NCI-H128 (cell line): ENCODE data around the gene ANO10.
"Not testable (repeated sequence)": the region's sequence is repeated elsewhere in the genome, so short reads cannot be mapped to it uniquely, and the experiment has no call there.

ENCODE experiments used
- DNase-seq: peaks from one replicate; lab custom pipeline; 2025; ENCODE audit not compliant: unreplicated experiment; lab: John Stamatoyannopoulos, UW

Gene ANO10

DNA sequence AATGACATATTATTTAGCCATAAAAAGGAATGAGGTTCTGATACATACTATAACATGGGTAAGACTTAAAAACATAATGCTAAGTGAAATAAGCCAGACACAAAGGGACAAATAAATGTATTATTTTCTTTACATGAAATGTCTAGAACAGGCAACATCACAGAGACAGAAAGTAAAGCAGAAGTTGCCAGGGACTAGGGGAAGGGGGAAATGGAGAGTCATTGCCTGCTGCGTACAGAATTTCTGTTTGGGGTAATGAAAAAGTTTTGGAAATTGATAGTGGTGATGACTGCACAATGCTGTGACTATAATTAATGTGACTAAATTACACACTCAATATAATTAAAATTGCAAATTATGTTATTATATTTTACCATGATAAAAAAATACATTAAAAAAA, 99.9 kb downstream of the ANO10 start:
- no peak for DNase-seq

DNA sequence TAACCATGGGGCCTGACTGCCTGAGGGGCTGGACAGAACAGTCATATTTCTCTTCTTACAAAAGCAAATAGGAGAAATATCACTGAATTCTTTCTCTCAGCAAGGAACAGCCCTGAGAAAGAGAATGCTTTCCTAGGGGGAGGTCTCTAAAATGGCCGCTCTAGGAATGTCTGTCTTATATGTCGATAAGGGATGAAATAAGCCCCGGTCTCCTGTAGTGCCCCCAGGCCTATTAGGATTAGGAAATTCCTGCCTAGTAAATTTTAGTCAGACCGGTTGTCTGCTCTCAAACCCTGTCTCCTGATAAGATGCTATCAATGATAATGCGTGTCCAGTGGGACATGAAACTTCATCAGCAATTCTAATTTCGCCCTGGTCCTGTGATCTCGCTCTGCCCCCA, 103.3 kb downstream of the ANO10 start:
- not testable (repeated sequence) for DNase-seq

DNA sequence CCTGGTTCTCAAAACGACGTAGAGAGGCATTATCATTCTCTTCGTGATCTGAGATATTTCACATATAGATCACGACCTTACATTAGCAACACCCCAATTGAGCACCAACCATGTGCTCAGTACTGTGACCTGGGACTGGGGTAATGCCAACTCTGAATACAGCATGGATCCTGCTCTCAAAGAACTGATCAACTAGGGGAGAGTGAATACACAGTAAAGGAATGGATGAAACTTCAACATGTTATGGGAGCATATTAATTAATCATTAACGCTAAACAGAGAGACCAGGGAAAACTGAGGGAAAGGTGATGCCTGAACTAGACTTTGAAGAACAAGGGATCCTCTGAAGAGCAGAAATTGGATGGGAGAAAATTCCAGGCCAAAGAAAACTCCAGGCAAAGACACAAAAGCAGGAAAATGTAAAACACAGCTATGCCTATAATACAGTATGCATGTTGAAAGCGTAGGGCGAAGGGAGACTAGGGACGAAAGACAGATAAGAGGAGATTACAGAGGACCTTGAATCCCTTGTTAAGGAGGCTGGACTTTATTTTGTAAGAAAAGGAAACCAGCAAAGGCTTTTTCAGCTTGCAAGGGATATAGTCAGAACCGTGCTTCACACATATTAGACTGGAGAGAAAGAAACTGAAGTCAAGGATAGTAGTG, 105.7 kb downstream of the ANO10 start:
- DNase-seq, result no peak

DNA sequence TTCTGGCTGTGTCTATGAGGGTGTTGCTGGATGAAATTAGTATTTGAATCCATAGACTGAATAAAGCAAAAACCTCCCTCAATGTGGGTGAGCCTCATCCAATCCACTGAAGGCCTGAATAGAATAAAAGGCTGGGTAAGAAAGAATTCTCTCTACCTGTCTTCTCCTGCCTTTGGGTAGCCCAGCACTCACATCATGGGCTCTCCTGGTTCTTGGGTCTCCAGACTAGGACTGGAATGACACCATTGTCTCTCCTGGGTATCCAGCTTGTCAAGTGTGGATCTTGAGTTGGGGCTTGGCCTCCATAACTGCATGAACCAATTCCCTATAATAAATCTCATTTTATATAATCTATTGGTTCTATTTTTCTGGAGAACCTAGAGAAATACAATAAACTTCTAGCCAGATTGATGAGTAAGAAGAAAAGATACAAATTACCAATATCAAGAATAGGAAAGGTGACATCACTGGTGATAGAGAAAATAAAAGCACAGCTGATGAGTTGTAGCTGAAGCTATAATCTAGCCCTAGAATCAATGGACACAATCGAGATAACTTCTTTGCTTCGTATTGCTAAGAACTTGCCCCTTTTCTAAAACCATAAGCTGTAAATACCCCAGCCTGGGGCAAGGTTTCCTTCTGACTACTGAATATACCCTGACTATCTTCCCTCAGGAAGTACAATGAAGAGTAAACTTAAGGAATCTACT, 106.4 kb downstream of the ANO10 start:
- DNase-seq, result no peak

DNA sequence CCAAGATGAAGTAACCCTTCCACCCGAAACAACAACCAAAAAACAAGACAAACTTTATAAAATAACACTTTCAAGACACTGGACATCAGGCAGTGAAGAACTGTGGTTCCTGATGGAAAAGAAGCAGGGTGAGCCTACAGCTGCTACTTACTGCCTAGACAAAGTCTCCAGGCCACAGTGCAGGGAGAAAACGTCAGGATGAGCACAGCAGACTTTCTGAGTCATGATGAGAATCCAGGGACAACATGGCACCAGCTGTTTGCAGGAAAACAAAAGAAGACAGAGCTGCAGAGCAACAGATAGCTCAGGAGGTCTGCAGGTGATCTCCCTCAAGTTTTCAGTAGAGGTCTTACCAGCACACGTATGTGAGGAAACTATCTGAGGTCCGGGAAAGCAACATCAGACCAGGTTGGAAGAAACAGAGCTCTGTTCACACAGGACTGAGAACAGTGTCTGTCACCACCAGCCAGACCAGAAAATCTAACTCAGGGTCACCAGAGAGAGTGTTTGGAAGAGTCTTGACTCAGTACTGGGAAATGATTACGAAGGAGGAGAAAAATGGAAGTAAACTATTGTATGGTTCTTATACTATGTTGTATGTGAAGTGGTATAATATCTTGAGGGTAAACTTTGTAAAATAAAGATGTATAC, 108.9 kb downstream of the ANO10 start:
- DNase-seq, result no peak

DNA sequence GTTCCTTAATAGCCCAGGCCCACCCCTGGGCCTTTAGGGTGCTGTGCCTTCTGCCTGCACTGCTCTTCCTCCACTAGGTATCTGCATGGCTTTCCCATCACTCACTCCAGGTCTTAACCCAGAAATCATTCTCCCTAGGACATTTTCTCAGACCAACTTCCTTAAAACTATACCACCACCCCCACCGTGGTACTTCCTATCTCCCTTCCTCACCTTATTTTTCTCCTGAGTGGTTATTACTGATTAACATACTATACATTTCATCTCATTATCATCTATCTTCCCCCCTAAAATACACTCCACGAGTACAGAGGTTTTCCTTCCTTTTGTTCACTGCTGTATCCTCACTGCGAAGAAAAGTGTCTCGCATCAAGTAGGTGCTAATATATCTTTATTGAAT, 115.2 kb downstream of the ANO10 start:
- DNase-seq, result no peak

DNA sequence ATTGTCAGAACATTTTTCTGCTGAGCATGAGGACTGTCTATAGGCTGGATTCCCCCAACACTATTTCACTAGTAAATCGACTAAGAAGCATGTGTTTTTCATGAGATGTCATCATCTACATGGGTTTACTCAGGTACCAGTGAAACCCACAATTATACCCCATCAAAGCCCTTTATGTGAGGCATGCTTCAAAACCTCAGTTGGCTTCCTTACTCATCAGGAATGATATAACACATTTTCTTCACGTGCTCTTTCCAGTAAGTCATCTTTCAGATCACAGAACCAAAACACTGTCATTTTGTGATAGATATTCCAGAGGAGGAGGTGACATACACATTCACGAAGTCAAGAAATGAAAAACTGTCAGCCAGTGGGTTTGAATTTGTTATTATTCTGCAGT, 116.5 kb downstream of the ANO10 start:
- DNase-seq, result no peak

DNA sequence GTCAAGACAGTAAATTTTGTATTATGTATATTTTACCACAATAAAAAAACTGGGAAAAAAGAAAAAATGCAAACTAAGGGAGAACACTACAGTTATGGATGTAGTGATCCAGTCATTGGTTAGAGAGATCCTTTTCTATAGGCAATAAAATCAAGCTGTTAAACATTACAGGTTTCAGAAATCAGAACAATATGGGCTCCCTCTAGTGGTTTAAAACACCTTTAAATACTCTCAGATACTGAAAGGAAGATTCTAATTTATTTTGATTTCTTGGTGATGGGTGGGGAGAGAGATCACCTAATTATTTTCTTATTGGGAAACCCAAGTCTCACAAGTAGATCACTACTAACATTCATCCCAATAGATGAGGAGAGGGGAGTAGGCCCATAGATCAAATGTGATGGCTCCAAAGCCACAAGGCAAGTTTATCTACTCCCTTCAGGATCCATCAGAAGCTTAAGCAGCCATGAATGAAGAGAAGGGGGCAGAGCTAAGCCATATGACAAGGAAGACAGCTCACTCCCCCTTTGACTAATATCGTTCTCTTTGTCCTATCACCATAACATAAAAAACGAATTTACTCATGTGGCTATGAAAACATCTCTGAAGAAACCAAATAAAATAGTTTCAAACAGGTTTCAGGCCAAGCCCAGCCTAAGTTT, 118.6 kb downstream of the ANO10 start:
- DNase-seq, result no peak

DNA sequence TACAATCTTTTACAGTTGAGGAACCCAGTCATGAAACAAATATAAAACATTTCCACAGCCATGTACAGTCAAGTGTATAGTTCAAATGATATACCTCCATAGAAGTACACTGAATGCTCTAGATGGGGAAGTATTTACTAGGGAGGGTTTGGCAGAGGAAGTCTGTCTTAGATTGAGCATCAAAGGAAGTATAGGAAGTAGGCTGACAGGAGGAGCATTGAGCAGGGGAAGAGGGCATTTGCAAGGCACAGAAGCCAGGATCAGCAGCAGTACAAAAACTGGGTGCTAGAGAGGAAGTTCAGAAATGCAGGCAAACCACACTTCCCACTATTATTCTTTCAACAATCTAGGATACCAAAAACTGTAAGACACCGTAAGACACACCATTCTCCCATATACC, 122.6 kb downstream of the ANO10 start:
- DNase-seq, result no peak

DNA sequence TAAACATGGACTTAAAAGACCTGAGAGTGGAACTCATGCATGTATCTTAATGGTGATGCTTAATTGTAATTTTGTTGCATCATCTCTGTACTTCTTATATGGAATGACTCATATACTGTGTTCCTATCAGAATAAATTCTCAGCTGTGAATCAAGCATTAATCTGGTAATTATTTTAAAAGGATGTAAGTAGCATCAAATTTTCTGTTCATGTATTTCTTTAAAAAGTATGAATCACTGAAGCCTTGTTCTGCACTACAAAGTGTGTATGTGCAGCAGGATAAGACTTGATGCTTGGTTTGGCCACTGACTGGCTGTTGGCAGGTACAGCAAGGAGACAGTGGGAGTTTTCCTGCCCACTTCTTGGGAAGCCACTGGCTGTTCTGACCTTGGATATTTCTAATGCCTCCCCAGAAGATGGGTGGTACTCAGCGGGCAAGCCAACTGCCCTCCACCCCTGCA, 123.9 kb downstream of the ANO10 start:
- no peak for DNase-seq

DNA sequence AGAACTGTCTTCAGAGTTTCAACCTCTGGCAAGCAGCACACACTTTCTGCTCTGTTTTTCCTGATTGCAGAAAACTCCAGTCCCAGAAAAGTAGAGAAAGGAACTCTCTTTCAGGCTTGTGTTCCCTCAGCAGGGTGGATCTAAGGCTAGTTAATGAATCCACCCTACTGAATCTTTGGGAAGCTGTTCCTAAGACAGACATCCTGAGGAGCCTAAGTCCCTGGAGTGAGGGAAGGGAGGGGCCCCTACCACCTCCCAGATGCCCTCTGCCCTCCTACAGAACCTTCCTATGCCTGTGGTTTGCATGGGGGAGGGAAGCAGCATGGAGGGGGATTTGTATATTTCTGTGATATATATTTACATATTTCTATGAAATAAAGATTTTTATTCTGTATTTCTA, 124.4 kb downstream of the ANO10 start:
- no peak for DNase-seq

DNA sequence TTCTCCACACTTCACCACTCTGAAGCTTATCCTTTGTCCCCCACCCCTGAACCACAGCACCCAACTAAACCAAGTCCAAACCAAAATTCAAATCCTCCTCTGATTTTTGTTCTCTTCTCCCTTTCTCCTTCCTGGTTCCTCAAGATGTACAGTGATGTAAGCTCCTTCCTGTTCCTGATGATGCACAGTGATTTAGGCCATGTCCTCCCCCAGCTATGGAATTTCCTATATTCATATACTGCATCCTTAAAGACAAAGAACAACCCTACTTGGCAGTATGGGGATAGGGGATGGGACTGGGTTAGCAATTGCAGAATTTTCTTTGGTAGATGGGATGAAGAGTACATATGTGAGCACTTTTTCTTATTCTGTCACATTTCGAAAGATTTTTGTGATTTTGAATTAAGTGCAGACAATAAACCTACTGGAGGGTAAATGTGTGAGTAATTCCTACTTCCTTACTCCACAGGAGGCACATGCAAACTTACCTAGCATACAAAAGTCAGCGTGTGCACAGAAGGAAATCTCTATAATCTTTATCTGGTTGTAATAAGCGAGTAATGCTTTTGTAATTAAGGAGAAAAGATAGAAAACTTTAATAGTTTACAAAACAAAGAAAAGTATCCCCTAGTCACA, 125.0 kb downstream of the ANO10 start:
- no peak for DNase-seq

DNA sequence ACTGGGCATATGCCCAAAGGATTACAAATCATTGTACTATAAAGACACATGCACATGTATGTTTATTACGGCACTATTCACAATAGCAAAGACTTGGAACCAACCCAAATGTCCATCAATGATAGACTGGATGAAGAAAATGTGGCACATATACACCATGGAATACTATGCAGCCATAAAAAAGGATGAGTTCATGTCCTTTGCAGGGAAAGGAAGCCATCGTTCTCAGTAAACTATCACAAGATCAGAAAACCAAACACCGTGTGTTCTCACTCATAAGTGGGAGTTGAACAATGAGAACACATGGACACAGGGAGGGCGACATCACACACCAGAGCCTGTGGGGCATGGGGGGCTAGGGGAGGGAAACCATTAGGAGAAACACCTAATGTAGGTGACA, 128.9 kb downstream of the ANO10 start:
- not testable (repeated sequence) for DNase-seq

DNA sequence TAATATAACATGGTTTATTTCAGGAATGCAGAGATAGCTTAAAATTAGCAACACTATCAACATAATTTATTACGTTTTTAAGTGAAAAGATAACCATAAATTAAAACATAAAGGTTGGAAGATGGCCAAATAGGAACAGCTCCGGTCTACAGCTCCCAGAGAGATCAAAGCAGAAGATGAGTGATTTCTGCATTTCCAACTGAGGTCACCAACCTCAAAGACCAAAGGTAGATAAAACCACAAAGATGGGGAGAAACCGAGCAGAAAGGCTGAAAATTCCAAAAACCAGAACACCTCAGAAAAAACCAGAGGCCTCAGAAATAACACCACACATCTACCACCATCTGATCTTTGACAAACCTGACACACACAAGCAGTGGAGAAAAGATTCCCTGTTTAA, 130.0 kb downstream of the ANO10 start:
- not testable (repeated sequence) for DNase-seq

DNA sequence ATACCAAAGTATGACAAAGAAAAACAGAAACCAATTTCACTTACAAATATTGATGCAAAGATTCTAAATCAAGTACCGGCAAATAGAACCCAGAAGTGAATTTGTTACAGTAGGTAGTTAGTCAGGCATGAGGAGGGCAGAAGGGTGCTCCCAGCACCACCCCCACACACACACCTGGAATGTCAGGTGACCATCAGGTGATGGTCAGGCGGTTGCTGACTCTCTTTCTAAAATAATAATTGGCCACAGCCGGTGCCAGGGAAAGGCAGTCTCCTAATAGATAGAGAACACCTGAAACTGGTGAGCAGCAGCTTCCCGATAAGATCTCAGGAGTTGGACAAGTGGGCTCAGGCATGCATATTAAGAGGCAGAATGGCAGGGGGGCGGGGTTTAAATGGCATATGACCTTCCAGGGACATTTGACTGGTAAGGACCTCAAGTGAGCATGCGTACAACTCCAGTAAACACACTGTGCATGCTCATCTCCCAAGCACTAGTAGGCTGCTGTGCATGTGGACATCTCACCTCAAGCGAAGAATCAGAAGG, 131.1 kb downstream of the ANO10 start:
- no peak for DNase-seq

DNA sequence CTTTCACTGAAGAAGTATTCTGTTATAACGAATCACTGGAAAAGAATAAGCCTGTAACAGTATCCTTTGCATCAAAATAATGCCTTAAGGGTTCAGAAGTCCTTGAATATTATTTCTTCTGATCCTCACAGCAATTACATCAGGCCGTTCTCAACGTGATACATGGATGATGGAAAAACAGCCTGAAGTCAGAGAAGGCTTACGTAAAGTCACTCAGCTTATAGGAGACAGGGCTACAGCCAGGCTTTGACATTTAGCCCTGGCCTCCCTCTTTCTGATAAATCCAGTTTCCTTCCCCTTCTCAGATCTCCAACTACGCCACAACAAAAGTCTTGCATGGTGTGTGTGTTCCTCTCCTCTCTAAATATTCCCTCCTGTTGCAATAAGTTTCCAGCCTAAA, 131.9 kb downstream of the ANO10 start:
- DNase-seq, result no peak

DNA sequence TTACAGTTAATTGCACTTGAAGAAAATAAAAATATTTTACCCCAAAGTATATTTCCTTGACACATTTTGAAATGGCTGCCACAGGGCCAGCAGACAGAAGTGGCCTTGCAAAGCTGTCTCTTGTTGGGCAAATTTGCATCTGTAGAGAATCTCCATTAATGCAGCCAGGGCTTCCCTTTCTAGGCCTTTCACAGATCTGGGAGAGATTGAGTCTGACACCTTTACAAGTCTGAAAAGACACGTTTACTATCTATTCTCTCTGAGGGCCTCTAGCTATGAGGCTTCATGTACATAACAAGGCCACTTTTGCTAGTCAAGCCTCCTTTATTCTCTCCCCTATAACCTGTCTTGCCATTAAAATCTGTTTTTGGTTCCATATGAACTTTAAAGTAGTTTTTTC, 135.9 kb downstream of the ANO10 start:
- DNase-seq, result no peak

DNA sequence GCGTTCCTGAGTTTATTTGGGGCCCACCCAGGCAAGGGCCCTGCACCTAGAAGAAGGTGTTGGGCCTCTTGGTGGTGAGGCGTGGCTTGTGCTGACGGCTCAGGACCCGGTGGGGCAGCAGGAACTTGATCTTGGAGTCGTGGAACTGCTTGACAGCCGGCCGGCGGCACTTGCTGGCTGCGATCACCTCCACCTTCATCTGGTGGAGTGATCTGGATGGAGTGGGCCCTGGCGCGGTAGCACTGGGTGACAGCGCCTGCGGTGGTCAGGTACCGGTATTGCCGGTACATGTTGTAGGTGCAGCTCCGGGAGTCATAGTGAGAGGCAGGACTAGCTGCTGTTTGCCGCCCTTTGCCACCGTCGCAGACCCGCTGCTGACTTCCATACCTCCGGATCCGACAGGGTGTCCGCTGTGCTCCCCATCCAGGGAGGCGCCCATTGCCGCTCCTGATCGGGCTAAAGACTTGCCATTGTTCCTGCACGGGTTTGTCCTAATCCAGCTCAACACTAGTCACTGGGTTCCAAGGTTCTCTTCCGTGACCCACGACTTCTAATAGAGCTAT, 136.8 kb downstream of the ANO10 start:
- no peak for DNase-seq

DNA sequence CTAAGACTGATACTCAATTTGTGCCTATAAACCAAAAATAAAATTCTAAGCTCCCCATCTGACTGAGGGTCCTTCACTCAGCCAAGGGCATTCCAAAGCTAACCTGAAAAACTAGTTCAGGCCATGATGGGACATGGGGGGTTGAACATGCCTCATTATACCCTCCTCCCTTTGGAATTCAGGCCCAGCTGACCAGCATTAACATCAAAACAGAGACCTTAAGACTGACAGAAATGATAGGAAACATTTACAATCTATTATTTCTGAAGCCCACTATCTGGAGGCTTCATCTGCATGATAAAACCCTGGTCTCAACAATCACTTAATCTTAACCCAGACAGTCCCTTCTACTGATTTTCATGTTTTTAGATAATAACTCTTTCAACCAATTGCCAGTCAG, 140.4 kb downstream of the ANO10 start:
- no peak for DNase-seq

DNA sequence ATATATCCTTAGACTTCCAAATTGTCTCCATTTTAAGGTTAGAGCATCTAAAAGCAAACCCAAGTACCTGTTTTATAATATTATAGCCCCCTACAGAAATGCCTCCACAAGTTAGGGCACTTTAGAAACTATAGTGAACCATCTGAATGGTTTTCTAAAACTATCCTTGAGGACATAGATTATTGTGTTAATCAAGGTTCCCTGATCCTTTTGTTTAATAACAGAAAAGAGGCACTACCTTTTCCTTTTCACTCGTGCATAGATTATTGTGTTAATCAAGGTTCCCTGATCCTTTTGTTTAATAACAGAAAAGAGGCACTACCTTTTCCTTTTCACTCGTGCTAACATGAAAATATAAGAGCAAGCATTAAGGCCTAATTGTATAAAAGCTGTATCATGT, 143.0 kb downstream of the ANO10 start:
- DNase-seq, result not testable (repeated sequence)
